WTC11 (cell line): ENCODE results near the gene SNX9. TPM values are rescaled to one million over a fixed set of nuclear protein-coding genes. Genes with fewer than 3 reads are reported as not detected.

Experiments
- ATAC-seq: fragments of 200-7000 bp; cut with Tn5 transposase; 2 replicates; pipeline ENCODE4 v1.10.0; 2021; ENCODE audit warnings: mild to moderate bottlenecking, moderate library complexity
- CTCF ChIA-PET: fragments of 300-600 bp; sonication (Branson Sonifier 250); formaldehyde crosslinking; loops from one replicate; lab custom pipeline; 2021; ENCODE audit warnings: antibody characterized with exemption; lab: Charles Lee
- POLR2A ChIA-PET: fragments of 350-600 bp; sonication (Branson Sonifier 250); formaldehyde crosslinking; loops from one replicate; lab custom pipeline; 2021; ENCODE audit warnings: antibody characterized with exemption; lab: Charles Lee
- DNase-seq: peaks from one replicate; pipeline ENCODE4 v3.0.0; 2021; ENCODE audit warnings: low spot score
- H3K27ac Mint-ChIP-seq: 2 replicates; pipeline ENCODE4 v1.8.0; 2021; ENCODE audit warnings: mixed read lengths
- H3K27me3 Mint-ChIP-seq: 2 replicates; pipeline ENCODE4 v1.8.0; 2021; ENCODE audit warnings: low read depth, mild to moderate bottlenecking, moderate library complexity, mixed read lengths
- H3K36me3 Mint-ChIP-seq: 2 replicates; pipeline ENCODE4 v1.8.0; 2021; ENCODE audit warnings: mixed read lengths
- H3K4me1 Mint-ChIP-seq: 2 replicates; pipeline ENCODE4 v1.8.0; 2022; ENCODE audit warnings: mixed read lengths
- H3K4me3 Mint-ChIP-seq: 2 replicates; pipeline ENCODE4 v1.8.0; 2021; ENCODE audit warnings: mild to moderate bottlenecking, moderate library complexity, mixed read lengths
- H3K9me3 Mint-ChIP-seq: 2 replicates; pipeline ENCODE4 v1.8.0; 2021; ENCODE audit warnings: mixed read lengths
- ARID4B ChIP-seq: sonication (generic); formaldehyde crosslinking; IDR thresholded peaks from 2 replicates; pipeline ENCODE4 v1.8.0; 2023; ENCODE audit warnings: missing genetic modification reagents, mild to moderate bottlenecking, borderline replicate concordance
- ATF1 ChIP-seq: sonication (generic); formaldehyde crosslinking; IDR thresholded peaks from 2 replicates; pipeline ENCODE4 v1.8.1; 2023; ENCODE audit warnings: mild to moderate bottlenecking, moderate library complexity, missing genetic modification reagents
- CDX4 ChIP-seq: fragments of 250-450 bp; sonication (Bioruptor Pico); IDR thresholded peaks from 2 replicates; pipeline ENCODE4 v1.9.0; 2021; ENCODE audit warnings: moderate library complexity, mild to moderate bottlenecking, inconsistent platforms, borderline replicate concordance
- CREB1 ChIP-seq: sonication (generic); formaldehyde crosslinking; IDR thresholded peaks from 2 replicates; pipeline ENCODE4 v1.8.0; 2023; ENCODE audit warnings: mild to moderate bottlenecking, missing genetic modification reagents
- FOXP1 ChIP-seq: sonication (generic); formaldehyde crosslinking; IDR thresholded peaks from 2 replicates; pipeline ENCODE4 v1.8.0; 2022; ENCODE audit warnings: missing genetic modification reagents, mild to moderate bottlenecking, moderate library complexity, borderline replicate concordance
- HMGXB4 ChIP-seq: sonication (generic); formaldehyde crosslinking; IDR thresholded peaks from 2 replicates; pipeline ENCODE4 v1.8.1; 2023; ENCODE audit warnings: mild to moderate bottlenecking, moderate library complexity, missing genetic modification reagents
- MLX ChIP-seq: sonication (generic); formaldehyde crosslinking; IDR thresholded peaks from 2 replicates; pipeline ENCODE4 v1.8.1; 2023; ENCODE audit warnings: mild to moderate bottlenecking, missing genetic modification reagents, moderate library complexity
- MYBL2 ChIP-seq: sonication (generic); formaldehyde crosslinking; IDR thresholded peaks from 2 replicates; pipeline ENCODE4 v1.8.1; 2023; ENCODE audit warnings: mild to moderate bottlenecking, moderate library complexity, missing genetic modification reagents
- NR1H2 ChIP-seq: sonication (generic); formaldehyde crosslinking; IDR thresholded peaks from 2 replicates; pipeline ENCODE4 v1.9.0; 2021; ENCODE audit warnings: mild to moderate bottlenecking, moderate library complexity, missing genetic modification reagents
- NR3C1 ChIP-seq: sonication (generic); formaldehyde crosslinking; conservative IDR thresholded peaks from 2 replicates; pipeline ENCODE4 v1.8.1; 2023; ENCODE audit warnings: low read depth, mild to moderate bottlenecking, missing genetic modification reagents
- PREB ChIP-seq: sonication (generic); formaldehyde crosslinking; IDR thresholded peaks from 2 replicates; pipeline ENCODE4 v1.8.1; 2022; ENCODE audit warnings: mild to moderate bottlenecking, missing genetic modification reagents, moderate library complexity, borderline replicate concordance
- RELA ChIP-seq: sonication (generic); formaldehyde crosslinking; IDR thresholded peaks from 2 replicates; pipeline ENCODE4 v1.8.1; 2022; ENCODE audit warnings: missing genetic modification reagents, mild to moderate bottlenecking, borderline replicate concordance
- SMAD4 ChIP-seq: sonication (generic); formaldehyde crosslinking; IDR thresholded peaks from 2 replicates; pipeline ENCODE4 v1.8.0; 2022; ENCODE audit warnings: mild to moderate bottlenecking, missing genetic modification reagents
- SOX15 ChIP-seq: fragments of 250-450 bp; sonication (Bioruptor Pico); IDR thresholded peaks from 2 replicates; pipeline ENCODE4 v1.9.0; 2021; ENCODE audit warnings: mild to moderate bottlenecking
- SP1 ChIP-seq: sonication (generic); formaldehyde crosslinking; conservative IDR thresholded peaks from 2 replicates; pipeline ENCODE4 v1.8.1; 2022; ENCODE audit warnings: missing genetic modification reagents
- USF1 ChIP-seq: sonication (generic); formaldehyde crosslinking; IDR thresholded peaks from 2 replicates; pipeline ENCODE4 v1.8.0; 2022; ENCODE audit warnings: mild to moderate bottlenecking, missing genetic modification reagents
- ZBTB43 ChIP-seq: sonication (generic); formaldehyde crosslinking; IDR thresholded peaks from 2 replicates; pipeline ENCODE4 v1.8.1; 2023; ENCODE audit warnings: mild to moderate bottlenecking, missing genetic modification reagents
- ZMAT4 ChIP-seq: fragments of 250-450 bp; sonication (Bioruptor Pico); IDR thresholded peaks from 2 replicates; pipeline ENCODE4 v1.9.0; 2021; ENCODE audit warnings: mild to moderate bottlenecking
- ZNF423 ChIP-seq: fragments of 250-450 bp; sonication (Bioruptor Pico); IDR thresholded peaks from 2 replicates; pipeline ENCODE4 v2.1.2; 2022; ENCODE audit warnings: mild to moderate bottlenecking, moderate library complexity
- total RNA-seq: library from RNA; stranded (reverse); gene quantifications from 3 replicates; pipeline ENCODE4 v1.2.3, GENCODE V29; 2021

SNX9 gene
- total RNA-seq, 1 experiment from 2014 or later, result 35.0 TPM

- Mint-ChIP-seq H3K9me3 (peaks cover 10% of the 10 kb centered on the region), H3K4me3 (no peak overlapping the region), H3K4me1 (no peaks in the 10 kb centered on the region), H3K27me3 (peaks cover 3% of the 10 kb centered on the region; the same call in 1 of the 2 replicates), H3K27ac (no peak overlapping the region; the same call in 1 of the 2 replicates), H3K36me3 (peaks cover 51% of the 10 kb centered on the region)
- ChIA-PET CTCF (interaction anchor here (1.5 kb wide), 1 partner anchor 127 kb away, joined by 5 read pairs; no protein-coding TSS in a partner anchor), POLR2A (interaction anchor here (0.6 kb wide), 1 partner anchor 126 kb away, joined by 3 read pairs; no protein-coding TSS in a partner anchor)
- ATAC-seq (no peak), DNase-seq (no peak)
- no peak for TF ChIP-seq ZNF423
- TF ChIP-seq FOXP1 (CRISPR knock-in tag), result no peak
- TF ChIP-seq SP1 (CRISPR knock-in tag), result no peak
- no peak for TF ChIP-seq CREB1 (CRISPR knock-in tag)
- no peak for TF ChIP-seq PREB (CRISPR knock-in tag)
- TF ChIP-seq HMGXB4, result no peak
- no peak for TF ChIP-seq USF1 (CRISPR knock-in tag)
- TF ChIP-seq MYBL2 (CRISPR knock-in tag), result no peak
- TF ChIP-seq ZBTB43 (CRISPR knock-in tag), result no peak
- no peak for TF ChIP-seq NR1H2 (CRISPR knock-in tag)
- no peak for TF ChIP-seq SOX15
- TF ChIP-seq ARID4B (CRISPR knock-in tag), result no peak
- TF ChIP-seq ZMAT4, result no peak
- no peak for TF ChIP-seq NR3C1 (CRISPR knock-in tag)
- no peak for TF ChIP-seq RELA
- TF ChIP-seq SMAD4 (CRISPR knock-in tag), result no peak
- no peak for TF ChIP-seq MLX (CRISPR knock-in tag)
- TF ChIP-seq ATF1 (CRISPR knock-in tag), result no peak
- no peak for TF ChIP-seq CDX4 (CRISPR knock-in tag)
Observed at GRCh38 chr6:157944983-157945931, 122.2 kb downstream of the SNX9 start.
